Activated T-cell treated with anti-CD3 and anti-CD28 coated beads, Interleukin-2, amount 50 U/mL, for 4 hours (primary cell): ENCODE results near the gene ATG9B. TPM values are rescaled to one million over a fixed set of nuclear protein-coding genes. Genes with fewer than 3 reads are reported as not detected.

Experiments
- ATAC-seq, 2 donors: fragments of 200-7000 bp; cut with Tn5 transposase; one replicate each; pipeline ENCODE4 v1.10.0; 2021
- DNase-seq: peaks from one replicate; pipeline ENCODE4 v3.0.0-alpha.2; 2020
- H3K27me3 Mint-ChIP-seq: one replicate; pipeline ENCODE4 v1.8.0; 2021; ENCODE audit warnings: low read depth, mixed read lengths
- H3K36me3 Mint-ChIP-seq: one replicate; pipeline ENCODE4 v1.8.0; 2022; ENCODE audit warnings: mixed read lengths; ENCODE audit not compliant: insufficient read depth
- H3K4me1 Mint-ChIP-seq: one replicate; pipeline ENCODE4 v1.8.0; 2021; ENCODE audit warnings: low read depth, mixed read lengths
- H3K4me3 Mint-ChIP-seq: one replicate; pipeline ENCODE4 v1.8.0; 2021; ENCODE audit warnings: mild to moderate bottlenecking, moderate library complexity, mixed read lengths
- H3K9me3 Mint-ChIP-seq: one replicate; pipeline ENCODE4 v1.8.0; 2021; ENCODE audit warnings: mixed read lengths
- total RNA-seq, 3 donors: library from RNA; stranded (reverse); gene quantifications; one replicate each; pipeline ENCODE4 v1.2.1, GENCODE V29; 2021

Gene ATG9B
- 1 to 10 TPM; 5.8 to 7.3 (median 6.7) TPM for total RNA-seq

GRCh38 chr7:151024435-151025056, at the start of gene ATG9B:
Gene ATG9B (minus strand): TSS chr7:151024494. CDS start chr7:151024423, 71 bp downstream.
- DNase-seq = no peak
- ATAC-seq = no peak
- H3K36me3 Mint-ChIP-seq = peaks cover 2% of the 10 kb centered on the region
- H3K27me3 Mint-ChIP-seq = peaks cover 13% of the 10 kb centered on the region
- peaks cover 17% of the 10 kb centered on the region for H3K4me1 Mint-ChIP-seq
- H3K4me3 Mint-ChIP-seq = no peak within 1 kb of the TSS
- no peaks in the 10 kb centered on the region for H3K9me3 Mint-ChIP-seq

- Mint-ChIP-seq H3K4me3 (no peak overlapping the region), H3K27me3 (no peaks in the 10 kb centered on the region), H3K4me1 (peaks cover 7% of the 10 kb centered on the region), H3K36me3 (peaks cover 15% of the 10 kb centered on the region), H3K9me3 (no peaks in the 10 kb centered on the region)
- ATAC-seq (no peak), DNase-seq (no peak)
Observed at GRCh38 chr7:151073990-151074389, 49.7 kb upstream of the ATG9B start.

- Mint-ChIP-seq H3K27me3 (no peaks in the 10 kb centered on the region), H3K9me3 (no peaks in the 10 kb centered on the region), H3K4me3 (no peak overlapping the region), H3K4me1 (no peaks in the 10 kb centered on the region), H3K36me3 (peaks cover 18% of the 10 kb centered on the region)
- no peak for ATAC-seq
- no peak for DNase-seq
Observed at GRCh38 chr7:151071032-151071866, 47.0 kb upstream of the ATG9B start.

GRCh38 chr7:151070574-151070960, 46.3 kb upstream of the ATG9B start:
- Mint-ChIP-seq H3K27me3 (no peaks in the 10 kb centered on the region), H3K9me3 (no peaks in the 10 kb centered on the region), H3K4me1 (no peaks in the 10 kb centered on the region), H3K4me3 (no peak overlapping the region), H3K36me3 (peaks cover 14% of the 10 kb centered on the region)
- no peak for DNase-seq
- no peak for ATAC-seq

GRCh38 chr7:151069841-151070573, 45.7 kb upstream of the ATG9B start:
- peaks cover 16% of the 10 kb centered on the region for H3K36me3 Mint-ChIP-seq
- H3K4me1 Mint-ChIP-seq = no peaks in the 10 kb centered on the region
- no peaks in the 10 kb centered on the region for H3K9me3 Mint-ChIP-seq
- no peaks in the 10 kb centered on the region for H3K27me3 Mint-ChIP-seq
- H3K4me3 Mint-ChIP-seq = no peak overlapping the region
- no peak for DNase-seq
- ATAC-seq = no peak

- no peaks in the 10 kb centered on the region for H3K9me3 Mint-ChIP-seq
- DNase-seq (no peak), ATAC-seq (no peak)
- no peak overlapping the region for H3K4me3 Mint-ChIP-seq
- no peaks in the 10 kb centered on the region for H3K27me3 Mint-ChIP-seq
- peaks cover 16% of the 10 kb centered on the region for H3K36me3 Mint-ChIP-seq
- H3K4me1 Mint-ChIP-seq = no peaks in the 10 kb centered on the region
Observed at GRCh38 chr7:151068069-151068773, 43.9 kb upstream of the ATG9B start.

GRCh38 chr7:151066273-151066974, 42.1 kb upstream of the ATG9B start:
- no peak for ATAC-seq

GRCh38 chr7:151065516-151065915, 41.2 kb upstream of the ATG9B start:
- Mint-ChIP-seq H3K27me3 (no peaks in the 10 kb centered on the region), H3K36me3 (peaks cover 16% of the 10 kb centered on the region), H3K4me3 (no peak overlapping the region), H3K9me3 (no peaks in the 10 kb centered on the region), H3K4me1 (peaks cover 9% of the 10 kb centered on the region)
- no peak for ATAC-seq
- no peak for DNase-seq

More at GRCh38 chr7:151066273-151066974, 42.1 kb upstream of the ATG9B start:
- H3K36me3 Mint-ChIP-seq = peaks cover 16% of the 10 kb centered on the region
- no peaks in the 10 kb centered on the region for H3K27me3 Mint-ChIP-seq
- H3K4me3 Mint-ChIP-seq = no peak overlapping the region
- H3K9me3 Mint-ChIP-seq = no peaks in the 10 kb centered on the region
- DNase-seq = no peak
- H3K4me1 Mint-ChIP-seq = peaks cover 3% of the 10 kb centered on the region

GRCh38 chr7:151064993-151065392, 40.7 kb upstream of the ATG9B start:
- H3K4me3 Mint-ChIP-seq = no peak overlapping the region
- no peaks in the 10 kb centered on the region for H3K9me3 Mint-ChIP-seq
- H3K36me3 Mint-ChIP-seq = peaks cover 16% of the 10 kb centered on the region
- ATAC-seq = no peak
- H3K4me1 Mint-ChIP-seq = peaks cover 13% of the 10 kb centered on the region
- no peak for DNase-seq
- no peaks in the 10 kb centered on the region for H3K27me3 Mint-ChIP-seq

- H3K4me3 Mint-ChIP-seq = no peak overlapping the region
- no peak for ATAC-seq
- DNase-seq = no peak
- peaks cover 13% of the 10 kb centered on the region for H3K4me1 Mint-ChIP-seq
- no peaks in the 10 kb centered on the region for H3K27me3 Mint-ChIP-seq
- peaks cover 16% of the 10 kb centered on the region for H3K36me3 Mint-ChIP-seq
- H3K9me3 Mint-ChIP-seq = no peaks in the 10 kb centered on the region
Observed at GRCh38 chr7:151064454-151064853, 40.2 kb upstream of the ATG9B start.

GRCh38 chr7:151063212-151063561, 38.9 kb upstream of the ATG9B start:
- Mint-ChIP-seq H3K4me1 (peaks cover 19% of the 10 kb centered on the region), H3K4me3 (no peak overlapping the region), H3K27me3 (no peaks in the 10 kb centered on the region), H3K9me3 (no peaks in the 10 kb centered on the region), H3K36me3 (peaks cover 12% of the 10 kb centered on the region)
- no peak for DNase-seq
- ATAC-seq = no peak

GRCh38 chr7:151062399-151063211, 38.3 kb upstream of the ATG9B start:
- Mint-ChIP-seq H3K36me3 (peaks cover 8% of the 10 kb centered on the region), H3K4me1 (peaks cover 20% of the 10 kb centered on the region), H3K9me3 (no peaks in the 10 kb centered on the region), H3K4me3 (no peak overlapping the region), H3K27me3 (no peaks in the 10 kb centered on the region)
- ATAC-seq (no peak), DNase-seq (no peak)

GRCh38 chr7:151062111-151062398, 37.8 kb upstream of the ATG9B start:
- peaks cover 26% of the 10 kb centered on the region for H3K4me1 Mint-ChIP-seq
- ATAC-seq (no peak), DNase-seq (no peak)
- no peaks in the 10 kb centered on the region for H3K27me3 Mint-ChIP-seq
- H3K9me3 Mint-ChIP-seq = no peaks in the 10 kb centered on the region
- H3K4me3 Mint-ChIP-seq = peak overlapping the region; percentile 92
- peaks cover 5% of the 10 kb centered on the region for H3K36me3 Mint-ChIP-seq
